Measurements from ENCODE around the gene RAB35.

DNA sequence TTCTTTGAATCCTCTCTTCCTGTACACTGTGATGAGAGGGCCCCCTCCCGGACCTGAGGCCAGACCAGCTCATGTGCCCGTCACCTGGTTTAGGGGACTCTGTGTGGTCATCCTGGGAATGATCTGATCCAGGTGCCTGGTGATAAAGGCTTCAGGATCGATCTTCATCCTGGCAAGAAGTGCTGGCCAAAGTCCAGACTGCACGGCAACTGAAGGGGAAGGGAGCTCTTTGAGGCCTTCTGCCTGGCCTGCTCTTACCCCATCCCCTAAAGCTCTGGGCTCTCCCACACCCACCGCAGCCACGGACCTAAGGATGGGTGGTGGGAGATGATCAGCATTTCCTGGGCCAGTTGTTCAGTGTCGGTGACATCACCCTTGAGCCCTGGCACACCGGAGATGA lies 46.2 kb upstream of the RAB35 start:
- TF ChIP-seq CTCF (conservative IDR thresholded peaks at IDR 0.05; ENCODE audit: low read depth, low read length) (no peak), RFX5 (IDR thresholded peaks at IDR 0.05; ENCODE audit: low read depth, low read length) (no peak), BHLHE40 (IDR thresholded peaks at IDR 0.05; ENCODE audit: low read depth, low read length) (no peak), RCOR1 (IDR thresholded peaks at IDR 0.05; ENCODE audit: insufficient replicate concordance, low read length) (no peak), POLR2A (IDR thresholded peaks at IDR 0.05; ENCODE audit: low read depth, low read length) (no peak), FOS (IDR thresholded peaks at IDR 0.05; ENCODE audit: low read depth, low read length) (no peak), SMC3 (IDR thresholded peaks at IDR 0.05; ENCODE audit: low read depth, low read length) (no peak), CEBPB (IDR thresholded peaks at IDR 0.05; ENCODE audit: low read depth, low read length) (no peak), RAD21 (IDR thresholded peaks at IDR 0.05; ENCODE audit: low read length) (no peak), CHD1 (IDR thresholded peaks at IDR 0.05; ENCODE audit: low read depth, low read length) (no peak)
- TF ChIP-seq, protein P1, sequence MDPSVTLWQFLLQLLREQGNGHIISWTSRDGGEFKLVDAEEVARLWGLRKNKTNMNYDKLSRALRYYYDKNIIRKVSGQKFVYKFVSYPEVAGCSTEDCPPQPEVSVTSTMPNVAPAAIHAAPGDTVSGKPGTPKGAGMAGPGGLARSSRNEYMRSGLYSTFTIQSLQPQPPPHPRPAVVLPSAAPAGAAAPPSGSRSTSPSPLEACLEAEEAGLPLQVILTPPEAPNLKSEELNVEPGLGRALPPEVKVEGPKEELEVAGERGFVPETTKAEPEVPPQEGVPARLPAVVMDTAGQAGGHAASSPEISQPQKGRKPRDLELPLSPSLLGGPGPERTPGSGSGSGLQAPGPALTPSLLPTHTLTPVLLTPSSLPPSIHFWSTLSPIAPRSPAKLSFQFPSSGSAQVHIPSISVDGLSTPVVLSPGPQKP (IDR thresholded peaks at IDR 0.05; ENCODE audit: borderline replicate concordance, low read depth, low read length), result no peak
- TF ChIP-seq, protein P2, sequence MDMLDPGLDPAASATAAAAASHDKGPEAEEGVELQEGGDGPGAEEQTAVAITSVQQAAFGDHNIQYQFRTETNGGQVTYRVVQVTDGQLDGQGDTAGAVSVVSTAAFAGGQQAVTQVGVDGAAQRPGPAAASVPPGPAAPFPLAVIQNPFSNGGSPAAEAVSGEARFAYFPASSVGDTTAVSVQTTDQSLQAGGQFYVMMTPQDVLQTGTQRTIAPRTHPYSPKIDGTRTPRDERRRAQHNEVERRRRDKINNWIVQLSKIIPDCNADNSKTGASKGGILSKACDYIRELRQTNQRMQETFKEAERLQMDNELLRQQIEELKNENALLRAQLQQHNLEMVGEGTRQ (IDR thresholded peaks at IDR 0.05; ENCODE audit: low read depth, low read length), result no peak

All from IMR-90 (cell line).